ENCODE results near the gene SCARF1.

Gene SCARF1

DNA sequence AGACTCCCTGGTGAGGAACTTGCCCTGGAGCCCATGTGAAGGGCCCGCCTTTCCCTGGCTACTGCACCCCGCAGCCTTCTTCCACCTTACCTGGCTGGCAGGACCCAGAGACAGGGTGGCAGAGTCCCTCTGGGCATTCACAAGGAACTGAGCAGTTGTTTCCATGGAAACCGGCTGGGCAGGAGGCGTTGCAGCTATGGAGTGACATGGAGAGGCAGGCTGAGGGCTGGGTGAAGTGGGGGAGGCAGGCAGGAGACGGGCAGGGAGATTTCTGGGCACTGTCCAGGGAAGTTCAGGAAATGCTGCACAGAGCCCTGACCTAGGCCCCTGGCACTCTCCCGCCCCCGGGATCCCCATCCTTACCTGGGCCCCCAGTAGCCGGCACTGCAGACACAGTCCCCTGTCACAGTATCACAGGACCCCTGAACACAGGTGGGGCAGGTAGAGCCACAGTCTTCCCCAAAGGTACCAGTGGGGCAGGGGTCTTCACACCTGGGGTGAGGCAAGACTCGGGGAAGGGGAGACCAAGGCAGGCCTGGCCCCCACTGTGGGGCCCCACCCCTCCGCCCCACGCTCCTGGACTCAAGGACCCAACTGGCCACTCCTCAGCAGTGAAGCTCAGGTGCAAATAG is 5.9 kb downstream of the SCARF1 start:
- FAIRE-seq, result no peak
- TF ChIP-seq, protein P1, sequence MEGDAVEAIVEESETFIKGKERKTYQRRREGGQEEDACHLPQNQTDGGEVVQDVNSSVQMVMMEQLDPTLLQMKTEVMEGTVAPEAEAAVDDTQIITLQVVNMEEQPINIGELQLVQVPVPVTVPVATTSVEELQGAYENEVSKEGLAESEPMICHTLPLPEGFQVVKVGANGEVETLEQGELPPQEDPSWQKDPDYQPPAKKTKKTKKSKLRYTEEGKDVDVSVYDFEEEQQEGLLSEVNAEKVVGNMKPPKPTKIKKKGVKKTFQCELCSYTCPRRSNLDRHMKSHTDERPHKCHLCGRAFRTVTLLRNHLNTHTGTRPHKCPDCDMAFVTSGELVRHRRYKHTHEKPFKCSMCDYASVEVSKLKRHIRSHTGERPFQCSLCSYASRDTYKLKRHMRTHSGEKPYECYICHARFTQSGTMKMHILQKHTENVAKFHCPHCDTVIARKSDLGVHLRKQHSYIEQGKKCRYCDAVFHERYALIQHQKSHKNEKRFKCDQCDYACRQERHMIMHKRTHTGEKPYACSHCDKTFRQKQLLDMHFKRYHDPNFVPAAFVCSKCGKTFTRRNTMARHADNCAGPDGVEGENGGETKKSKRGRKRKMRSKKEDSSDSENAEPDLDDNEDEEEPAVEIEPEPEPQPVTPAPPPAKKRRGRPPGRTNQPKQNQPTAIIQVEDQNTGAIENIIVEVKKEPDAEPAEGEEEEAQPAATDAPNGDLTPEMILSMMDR (IDR thresholded peaks at IDR 0.05; ENCODE audit: insufficient read depth, missing control alignments), result no peak
- DNase-seq (ENCODE audit: insufficient read length, low spot score), result no peak

DNA sequence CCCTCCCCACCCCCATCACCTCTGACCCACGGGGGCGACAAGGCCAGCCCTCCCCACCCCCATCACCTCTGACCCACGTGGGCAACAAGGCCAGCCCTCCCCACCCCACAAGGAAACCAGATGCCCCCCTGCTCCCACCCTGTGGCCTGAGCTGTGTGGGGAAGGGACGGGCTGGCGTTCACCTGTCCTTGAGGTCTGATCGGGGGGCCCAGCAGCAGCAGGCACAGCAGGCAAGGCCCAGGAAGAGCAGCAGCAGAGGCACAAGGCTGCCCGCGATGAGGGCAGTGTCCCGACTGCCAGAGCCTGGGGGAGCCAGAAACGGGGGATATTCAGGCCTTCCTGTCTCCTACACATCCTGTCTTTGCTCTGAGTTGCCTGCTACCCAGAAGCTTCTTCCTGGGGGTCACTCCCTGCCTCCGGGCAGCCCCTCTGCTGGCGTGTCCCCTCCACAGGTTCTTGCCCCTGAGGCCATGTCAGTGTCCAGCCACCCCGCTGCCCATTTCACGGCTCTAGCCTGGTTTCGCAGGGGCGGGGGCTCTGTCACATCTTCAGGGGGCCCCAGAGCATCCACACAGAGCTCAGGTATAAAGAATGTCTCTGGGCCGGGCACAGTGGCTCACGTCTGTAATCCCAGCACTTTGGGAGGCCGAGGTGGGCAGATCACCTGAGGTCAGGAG is 6.8 kb downstream of the SCARF1 start:
- FAIRE-seq, result no peak
- DNase-seq (ENCODE audit: insufficient read length, low spot score), result no peak
- TF ChIP-seq, protein P1 (IDR thresholded peaks at IDR 0.05; ENCODE audit: insufficient read depth, missing control alignments), result no peak

DNA sequence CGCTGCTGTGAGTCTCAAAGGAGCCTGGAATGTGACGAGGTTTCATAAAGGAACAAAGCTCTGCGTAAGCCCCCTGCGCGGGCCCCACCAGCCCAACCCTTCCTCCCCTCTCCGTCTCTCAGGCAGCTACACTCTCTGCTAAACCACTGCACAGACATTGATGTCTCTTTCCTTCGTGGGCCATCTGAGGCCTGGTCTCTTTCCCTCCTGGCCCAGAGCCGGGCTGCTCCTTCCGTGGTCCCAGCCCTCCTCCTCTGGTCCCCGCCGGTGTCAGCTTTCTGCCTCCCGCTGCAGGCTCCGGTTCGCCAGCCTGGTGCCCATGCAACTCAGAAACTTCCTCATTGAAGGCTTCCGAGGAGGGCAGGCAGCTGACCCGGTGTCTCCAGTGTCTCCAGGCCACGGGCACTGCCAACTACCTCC is 7.4 kb downstream of the SCARF1 start:
- TF ChIP-seq, protein P1 (IDR thresholded peaks at IDR 0.05; ENCODE audit: insufficient read depth, missing control alignments), result no peak
- FAIRE-seq, result no peak
- no peak for DNase-seq (ENCODE audit: insufficient read length, low spot score)

DNA sequence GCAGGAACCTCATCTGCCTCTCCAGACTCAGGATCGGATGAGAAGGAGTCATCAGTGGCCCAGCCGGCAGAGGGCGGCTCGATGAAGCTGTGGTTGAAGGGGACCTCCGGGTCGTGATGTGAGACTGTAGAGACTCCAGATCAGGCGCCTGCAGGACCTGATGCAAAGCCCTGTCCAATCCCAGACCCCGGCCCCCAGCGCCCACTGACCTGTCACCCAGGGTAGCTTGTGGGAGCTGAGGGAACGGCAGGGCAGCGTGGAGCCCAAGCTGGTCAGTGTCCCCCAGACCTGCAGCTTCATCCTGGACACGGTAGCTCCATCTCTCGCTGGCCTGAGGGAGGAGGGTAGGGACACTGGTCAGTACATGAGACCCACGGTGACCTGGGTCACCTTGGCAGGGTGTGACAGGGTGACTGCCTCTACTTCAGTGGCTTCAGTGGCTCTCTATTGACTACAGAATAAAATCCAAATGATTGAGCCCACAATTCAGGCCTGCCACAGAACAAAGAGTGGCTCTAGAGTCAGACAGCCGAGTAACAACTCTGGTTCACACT is 8.7 kb downstream of the SCARF1 start:
- FAIRE-seq, result no peak
- no peak for DNase-seq (ENCODE audit: insufficient read length, low spot score)
- TF ChIP-seq, protein P1 (IDR thresholded peaks at IDR 0.05; ENCODE audit: insufficient read depth, missing control alignments), result no peak

DNA sequence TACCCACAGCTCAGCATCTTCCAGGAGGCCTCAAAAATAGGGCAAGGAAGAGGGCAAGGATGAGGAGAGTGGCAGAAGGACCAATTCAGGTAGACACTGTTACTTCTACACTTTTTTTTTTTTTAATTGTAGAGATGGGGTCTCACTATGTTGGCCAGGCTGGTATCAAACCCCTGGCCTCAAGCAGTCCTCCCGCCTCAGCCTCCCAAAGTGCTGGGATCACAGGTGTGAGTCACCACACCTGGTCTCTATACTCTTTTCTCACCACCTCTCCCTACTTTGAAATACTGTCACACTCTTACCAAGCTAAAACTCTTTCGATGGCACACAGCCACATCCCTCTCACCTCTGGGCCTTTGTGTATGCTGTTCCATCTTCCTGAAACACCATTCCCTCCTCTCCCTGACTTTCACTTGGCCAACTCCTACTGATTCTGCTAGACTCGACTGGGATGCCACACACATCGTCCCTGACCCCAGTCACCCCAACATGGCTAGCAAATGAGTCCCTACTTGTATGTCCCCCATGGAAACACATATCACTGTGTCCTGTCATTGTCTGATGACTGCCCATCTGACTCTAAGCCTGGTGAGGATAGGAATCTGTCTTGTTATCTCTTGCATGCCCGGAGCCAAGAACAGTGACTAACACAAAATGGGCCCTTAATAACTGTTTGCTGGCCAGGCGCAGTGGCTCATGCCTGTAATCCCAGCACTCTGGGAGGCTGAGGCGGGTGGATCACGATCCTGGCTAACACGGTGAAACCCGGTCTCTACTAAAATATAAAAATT is 9.7 kb downstream of the SCARF1 start:
- FAIRE-seq (no peak), DNase-seq (ENCODE audit: insufficient read length, low spot score) (no peak)
- TF ChIP-seq, protein P1 (IDR thresholded peaks at IDR 0.05; ENCODE audit: insufficient read depth, missing control alignments), result no peak

DNA sequence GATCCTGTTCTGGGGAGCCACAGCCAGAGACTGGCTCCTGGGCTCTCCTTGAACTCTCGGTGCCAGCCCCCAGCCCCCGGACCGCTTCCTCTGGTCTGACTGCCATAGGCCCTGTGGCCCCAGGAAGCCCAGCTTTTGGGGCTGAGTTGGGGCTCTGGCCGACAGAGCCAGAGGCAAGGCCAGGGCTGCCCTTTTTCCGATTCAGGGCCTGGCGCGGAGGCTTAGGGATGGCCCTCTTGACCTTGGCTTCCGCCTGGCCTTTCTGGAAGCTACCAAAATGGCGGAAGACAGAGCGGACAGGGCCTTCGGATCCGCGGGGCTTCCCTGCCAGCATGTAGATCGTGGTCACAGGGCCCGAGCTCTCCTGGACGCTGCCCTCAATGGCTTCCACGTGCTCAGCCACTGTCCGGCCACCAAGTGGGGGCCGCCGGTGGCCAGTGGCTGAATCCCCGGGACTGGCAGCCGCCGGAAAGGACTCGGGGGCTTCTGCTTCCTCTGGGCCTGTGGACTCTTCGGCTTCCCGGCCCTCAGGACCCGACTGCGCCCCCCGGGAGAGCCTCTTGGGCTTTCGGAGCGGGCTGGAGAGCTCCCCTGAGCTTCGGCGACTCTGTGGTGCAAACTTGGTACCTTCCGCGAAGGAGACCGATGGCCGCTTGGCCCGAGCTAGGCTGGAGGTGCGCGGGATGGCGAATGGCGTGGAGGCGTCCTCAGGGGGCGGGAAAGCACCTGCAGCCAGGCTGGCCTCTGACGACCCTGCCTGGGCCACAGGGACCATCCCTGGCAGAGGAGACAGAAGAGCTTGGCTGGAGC is 10.5 kb downstream of the SCARF1 start:
- FAIRE-seq (no peak), DNase-seq (ENCODE audit: insufficient read length, low spot score) (no peak)
- TF ChIP-seq, protein P1 (IDR thresholded peaks at IDR 0.05; ENCODE audit: insufficient read depth, missing control alignments), result no peak

All from D721Med (cell line).